ENCODE measurements around the gene CCDC68.
A peak's percentile ranks its signal among the peaks of the same experiment; 100 is the strongest.
"Not testable (repeated sequence)": the region's sequence is repeated elsewhere in the genome, so short reads cannot be mapped to it uniquely, and the experiment has no call there.

The CCDC68 gene
- total RNA-seq, result 0 to 0.43 (median 0.16) reads per million in 18 experiments

GRCh38 chr18:54958704-54959625 is at the start of gene CCDC68:
Gene CCDC68, minus strand, starts transcription at chr18:54959461. Its CDS starts 16,670 bp downstream, at chr18:54942791.
- peak in 1 of 2 donors; percentile 9 for DNase-seq

- no peak for DNase-seq
Observed at GRCh38 chr18:55007602-55008001, 48.3 kb upstream of the CCDC68 start.

GRCh38 chr18:55003695-55004094 is 44.4 kb upstream of the CCDC68 start:
- no peak for DNase-seq

- no peak for DNase-seq
Observed at GRCh38 chr18:55002261-55002660, 43.0 kb upstream of the CCDC68 start.

- DNase-seq, result no peak
Observed at GRCh38 chr18:55001394-55002024, 42.2 kb upstream of the CCDC68 start.

GRCh38 chr18:55000529-55000928 is 41.3 kb upstream of the CCDC68 start:
- DNase-seq, result no peak

GRCh38 chr18:54999016-54999415 is 39.8 kb upstream of the CCDC68 start:
- DNase-seq, result no peak

GRCh38 chr18:54995421-54996143 is 36.3 kb upstream of the CCDC68 start:
- DNase-seq, result no peak

GRCh38 chr18:54991981-54992380 is 32.7 kb upstream of the CCDC68 start:
- no peak for DNase-seq

GRCh38 chr18:54984908-54985307 is 25.6 kb upstream of the CCDC68 start:
- no peak for DNase-seq

GRCh38 chr18:54983791-54984190 is 24.5 kb upstream of the CCDC68 start:
- no peak for DNase-seq

GRCh38 chr18:54983041-54983686 is 23.9 kb upstream of the CCDC68 start:
- DNase-seq, result peak; percentile 59 to 62

- DNase-seq, result no peak
Observed at GRCh38 chr18:54981076-54981475, 21.8 kb upstream of the CCDC68 start.

- no peak for DNase-seq
Observed at GRCh38 chr18:54975598-54975997, 16.3 kb upstream of the CCDC68 start.

GRCh38 chr18:54973046-54973445 is 13.8 kb upstream of the CCDC68 start:
- no peak for DNase-seq

GRCh38 chr18:54968807-54969206 is 9.5 kb upstream of the CCDC68 start:
- peak; percentile 32 to 44 for DNase-seq

- DNase-seq, result not testable (repeated sequence)
Observed at GRCh38 chr18:54968237-54968636, 9.0 kb upstream of the CCDC68 start.

GRCh38 chr18:54967786-54968185 is 8.5 kb upstream of the CCDC68 start:
- no peak for DNase-seq

- peak; percentile 4 to 16 for DNase-seq
Observed at GRCh38 chr18:54964741-54965140, 5.5 kb upstream of the CCDC68 start.

- DNase-seq, result no peak
Observed at GRCh38 chr18:54962919-54963645, 3.8 kb upstream of the CCDC68 start.

- DNase-seq, result no peak
Observed at GRCh38 chr18:54961868-54962267, 2.6 kb upstream of the CCDC68 start.

- DNase-seq, result peak; percentile 47 to 49
Observed at GRCh38 chr18:54961016-54961423, 1.8 kb upstream of the CCDC68 start.

All from inflammatory macrophage (primary cell).